GM19193 (cell line): Measurements from ENCODE around the gene ISG15.

ENCODE experiments used
- POLR2A ChIP-seq: IDR thresholded peaks from 4 replicates; pipeline ENCODE4 v1.6.1; 2011; ENCODE audit not compliant: insufficient read depth, insufficient read length; ENCODE audit errors: extremely low read depth

The ISG15 gene

GRCh38 chr1:1052003-1052840 is 38.9 kb downstream of the ISG15 start:
- TF ChIP-seq POLR2A, result no peak

GRCh38 chr1:1053022-1053421 is 39.7 kb downstream of the ISG15 start:
- TF ChIP-seq POLR2A, result no peak

GRCh38 chr1:1053682-1054081 is 40.4 kb downstream of the ISG15 start:
- TF ChIP-seq POLR2A, result no peak

DNA sequence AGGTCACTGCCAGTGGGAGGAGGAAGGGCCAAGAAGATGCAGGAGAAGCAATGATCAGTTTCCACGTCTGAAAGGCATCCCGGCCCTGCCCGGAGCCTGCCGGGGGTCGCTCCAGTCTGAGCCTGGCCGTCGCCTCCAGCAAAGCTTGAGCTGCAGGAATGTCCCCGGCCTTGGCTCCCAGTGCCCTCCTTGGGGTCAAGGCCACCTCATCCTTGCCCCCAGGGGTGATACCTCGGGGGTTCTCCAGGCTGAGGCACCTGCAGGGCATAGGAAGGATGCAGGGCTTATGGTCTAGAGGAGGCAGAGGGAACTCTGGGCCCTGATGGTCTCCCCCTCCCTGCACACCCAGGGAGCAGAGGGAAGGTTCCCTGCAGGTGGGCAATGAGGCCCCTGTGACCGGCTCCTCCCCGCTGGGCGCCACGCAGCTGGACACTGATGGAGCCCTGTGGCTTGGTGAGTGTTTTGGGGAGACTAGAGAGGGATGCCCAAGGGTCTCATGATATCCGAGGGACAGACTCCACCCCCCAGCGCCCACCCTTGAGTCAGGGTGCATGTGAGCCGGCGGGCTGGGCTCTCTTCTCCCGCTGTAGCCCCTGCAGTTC is 40.9 kb downstream of the ISG15 start:
- TF ChIP-seq POLR2A, result no peak

GRCh38 chr1:1054971-1055370 is 41.7 kb downstream of the ISG15 start:
- no peak for TF ChIP-seq POLR2A

GRCh38 chr1:1055841-1056736 is 42.8 kb downstream of the ISG15 start:
- no peak for TF ChIP-seq POLR2A

- TF ChIP-seq POLR2A, result no peak
Measured at GRCh38 chr1:1058088-1058905, 45.0 kb downstream of the ISG15 start.

GRCh38 chr1:1058921-1059493 is 45.7 kb downstream of the ISG15 start:
- TF ChIP-seq POLR2A, result no peak

GRCh38 chr1:1059494-1060280 is 46.4 kb downstream of the ISG15 start:
- no peak for TF ChIP-seq POLR2A

GRCh38 chr1:1060281-1061000 is 47.1 kb downstream of the ISG15 start:
- no peak for TF ChIP-seq POLR2A

DNA sequence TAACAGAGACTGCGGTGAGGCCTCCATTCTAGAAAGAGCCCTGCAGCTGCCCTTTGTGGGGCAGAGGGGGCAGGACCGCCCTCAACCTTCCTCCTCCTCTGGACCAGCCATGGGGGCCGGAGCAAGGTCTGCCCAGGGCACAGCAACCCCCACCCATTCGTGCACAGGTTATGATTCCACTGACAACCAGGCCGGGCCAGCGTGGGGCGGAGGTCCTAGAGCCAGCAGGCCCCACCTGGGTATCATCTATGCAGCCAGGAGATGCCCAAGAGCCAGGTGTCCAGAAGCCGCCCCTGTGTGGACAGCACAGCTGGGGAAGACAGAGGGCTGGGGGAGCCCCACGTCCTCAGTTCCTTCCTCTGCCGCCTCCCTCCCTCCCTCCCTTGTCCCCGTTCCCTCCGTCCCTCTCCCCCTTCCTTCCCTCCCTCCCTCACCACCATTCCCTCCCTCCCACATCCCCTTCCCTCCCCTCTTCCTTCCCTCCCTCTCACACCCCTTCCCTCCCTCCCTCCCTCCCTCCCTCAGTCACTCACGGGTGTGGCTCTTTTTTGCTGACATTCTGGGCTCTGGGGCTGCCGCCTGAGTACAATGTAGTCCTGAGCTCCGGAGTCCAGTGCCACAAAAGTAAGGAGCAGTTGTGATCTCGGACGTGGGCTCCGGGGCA is 48.5 kb downstream of the ISG15 start:
- no peak for TF ChIP-seq POLR2A
